Stimulated activated CD4-positive, alpha-beta T cell treated with anti-CD3 and anti-CD28 coated beads, Interleukin-2, amount 100 ng/mL, for 24 hours (primary cell): ENCODE measurements around the gene PNMA8A.
"Not testable (repeated sequence)": the region's sequence is repeated elsewhere in the genome, so short reads cannot be mapped to it uniquely, and the experiment has no call there.

Experiments used
- DNase-seq, 2 donors: peaks; one replicate each; pipeline ENCODE4 v3.0.0-alpha.2; 2020

Gene PNMA8A

GRCh38 chr19:46461537-46461936 is 9.8 kb downstream of the PNMA8A start:
- DNase-seq, result no peak

DNA sequence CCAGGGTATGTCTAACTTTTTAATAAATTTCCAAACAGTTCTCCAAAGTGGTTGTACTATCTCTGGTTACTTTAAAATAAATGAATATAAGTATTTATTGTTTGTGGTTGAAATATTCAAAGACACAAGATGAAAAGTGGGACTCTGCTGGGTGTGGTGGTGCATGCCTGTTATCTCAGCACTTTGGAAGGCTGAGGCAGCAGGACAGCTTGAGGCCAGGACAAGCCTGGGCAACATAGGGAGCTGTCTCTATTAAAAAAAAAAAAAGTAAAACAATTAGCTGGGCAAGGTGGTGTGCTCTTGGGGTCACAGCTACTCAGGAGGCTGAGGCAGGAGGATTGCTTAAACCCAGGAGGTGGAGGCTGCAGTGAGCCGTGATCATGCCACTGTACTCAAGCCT is 10.4 kb downstream of the PNMA8A start:
- no peak for DNase-seq

DNA sequence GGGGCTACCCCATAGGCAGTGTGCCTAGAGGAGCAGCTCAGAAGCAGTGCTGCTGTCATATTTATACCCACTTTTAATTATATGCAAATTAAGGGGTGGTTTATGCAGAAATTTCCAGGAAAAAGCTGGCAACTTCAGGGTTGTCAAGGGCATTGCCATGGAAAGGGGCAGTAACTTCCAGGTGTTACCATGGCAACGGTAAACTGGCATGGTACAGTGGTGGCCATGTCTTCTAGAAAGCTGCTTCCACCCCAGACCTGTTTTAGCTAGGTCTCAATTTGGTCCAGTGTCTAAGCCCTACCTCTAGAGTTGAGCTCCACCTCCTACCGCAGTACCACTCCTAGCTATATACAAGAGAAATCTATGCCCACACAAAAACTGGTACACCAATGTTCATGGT is 11.3 kb downstream of the PNMA8A start:
- no peak for DNase-seq

DNA sequence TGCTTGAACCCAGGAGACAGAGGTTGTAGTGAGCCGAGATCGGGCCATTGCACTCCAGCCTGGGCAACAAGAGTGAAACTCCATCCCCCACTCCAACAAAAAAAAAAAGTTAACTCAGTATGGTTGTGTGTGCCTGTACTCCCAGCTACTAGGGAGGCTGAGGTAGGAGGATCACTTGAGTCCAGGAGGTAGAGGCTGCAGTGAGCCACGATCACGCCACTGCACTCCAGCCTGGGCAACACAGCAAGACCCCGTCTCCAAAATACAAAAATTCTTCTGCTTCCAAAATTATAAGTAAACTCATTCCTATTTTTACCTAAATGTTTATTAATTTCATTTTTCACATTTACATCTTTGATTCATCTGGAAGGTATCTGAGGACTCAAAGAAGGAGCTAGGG is 14.4 kb downstream of the PNMA8A start:
- no peak for DNase-seq

DNA sequence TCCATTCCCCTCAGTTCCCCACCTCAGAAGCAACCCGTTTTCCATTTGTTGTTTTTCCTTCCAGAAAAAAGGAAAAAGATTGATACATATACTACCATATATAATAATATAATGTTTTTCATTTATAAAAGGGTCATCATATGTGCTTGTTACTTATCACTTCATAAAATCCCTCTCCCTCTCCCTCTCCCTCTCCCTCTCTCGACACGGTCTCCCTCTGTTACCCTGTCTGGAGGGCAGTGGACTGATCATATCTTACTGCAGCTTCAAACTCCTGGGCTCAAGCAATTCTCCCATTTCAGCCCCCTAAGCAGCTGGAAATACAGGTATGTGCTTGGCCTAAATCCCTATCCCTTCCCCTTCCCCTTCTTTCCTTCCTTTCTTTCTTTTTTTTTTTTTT is 17.1 kb downstream of the PNMA8A start:
- DNase-seq, result no peak

DNA sequence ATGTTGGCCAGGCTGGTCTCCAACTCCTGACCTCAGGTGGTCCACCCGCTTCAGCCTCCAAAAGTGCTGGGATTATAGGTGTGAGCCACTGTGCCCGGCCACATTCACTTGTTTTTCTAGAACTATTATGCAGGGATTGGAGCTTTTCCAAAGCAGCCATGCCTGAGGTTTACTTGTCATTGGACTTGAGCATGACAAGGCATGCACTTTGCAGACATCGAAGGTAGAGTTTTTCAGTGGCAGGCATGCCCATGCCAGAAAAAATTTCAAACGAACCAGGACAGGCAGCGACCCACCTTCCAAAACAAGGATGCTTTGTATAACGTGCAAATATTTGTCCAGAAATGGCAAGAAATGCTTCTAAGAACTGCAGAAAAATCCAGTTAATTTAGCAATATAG is 17.7 kb downstream of the PNMA8A start:
- DNase-seq, result no peak

- no peak for DNase-seq
Observed at GRCh38 chr19:46452186-46452585, 19.2 kb downstream of the PNMA8A start.

- DNase-seq, result no peak
Observed at GRCh38 chr19:46451352-46451751, 20.0 kb downstream of the PNMA8A start.

DNA sequence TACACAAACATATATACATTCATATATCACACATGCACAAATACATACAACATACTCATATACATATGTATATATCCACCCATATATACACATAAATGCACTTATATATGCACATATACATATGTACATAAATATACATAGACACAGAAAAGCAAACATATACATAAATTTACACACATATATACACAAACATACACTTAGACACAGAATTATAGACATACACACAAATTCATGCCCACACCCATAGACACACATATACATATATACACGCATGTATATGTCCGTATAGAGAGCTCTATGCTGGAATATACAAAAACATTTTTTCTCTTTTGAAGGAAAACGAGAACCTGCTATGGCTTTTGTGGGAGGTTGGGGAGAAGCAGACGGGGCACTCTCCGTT is 20.6 kb downstream of the PNMA8A start:
- DNase-seq, result no peak

DNA sequence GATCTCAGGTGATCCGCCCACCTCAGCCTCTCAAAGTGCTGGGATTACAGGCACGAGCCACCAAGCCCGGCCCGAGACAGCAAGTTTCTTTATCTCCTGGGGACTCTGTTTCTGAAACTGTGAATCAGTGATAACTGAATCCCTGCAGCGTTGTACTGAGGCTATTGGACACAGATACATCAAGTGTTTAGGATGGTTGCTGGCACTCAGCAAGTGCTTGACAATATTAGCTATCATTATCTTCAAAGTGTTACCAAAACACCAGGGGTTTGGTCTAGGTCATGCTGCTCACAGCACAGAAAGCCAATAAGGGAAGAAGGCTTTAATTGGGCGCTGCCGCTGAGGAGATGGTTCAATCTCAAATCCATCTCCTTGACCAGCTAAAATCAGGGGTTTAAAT is 22.1 kb downstream of the PNMA8A start:
- DNase-seq, result no peak

DNA sequence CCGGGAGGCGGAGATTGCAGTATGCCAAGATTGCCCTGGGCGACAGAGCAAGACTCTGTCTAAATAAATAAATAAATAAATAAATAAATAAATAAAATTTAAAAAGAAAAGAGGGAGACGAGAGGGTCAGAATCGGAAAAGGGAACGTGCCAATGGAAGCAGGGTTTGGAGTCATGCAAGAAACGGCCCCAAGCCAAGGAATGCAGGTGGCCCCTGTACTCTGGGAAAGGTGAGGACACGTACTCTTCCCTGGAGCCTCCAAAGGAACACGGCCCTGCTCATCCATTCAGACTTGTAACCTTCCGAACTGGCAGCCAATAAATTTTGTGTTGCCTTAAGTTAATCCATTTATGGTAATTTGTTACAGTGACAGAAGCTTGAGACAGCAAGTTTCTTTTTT is 22.8 kb downstream of the PNMA8A start:
- no peak for DNase-seq

DNA sequence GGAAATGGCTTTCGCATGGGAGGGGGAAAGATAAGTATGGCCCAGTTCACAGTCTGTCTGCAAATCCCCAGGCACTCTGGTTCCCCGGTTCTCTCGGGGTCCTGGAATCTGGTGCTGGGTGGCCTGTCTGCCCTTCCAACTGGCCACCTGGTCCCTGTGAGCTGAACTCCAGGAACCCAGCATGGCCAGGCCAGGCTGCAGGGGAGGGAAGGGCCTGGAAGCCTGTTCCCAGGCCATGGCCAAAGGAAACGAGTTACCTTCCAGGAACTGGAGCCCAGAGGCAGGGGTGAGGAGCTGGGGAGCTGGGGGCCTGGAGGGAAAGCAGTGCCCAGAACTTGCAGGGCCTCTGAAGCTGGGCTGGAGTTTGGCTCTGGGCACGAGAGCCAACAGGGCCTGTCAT is 23.5 kb downstream of the PNMA8A start:
- no peak for DNase-seq

DNA sequence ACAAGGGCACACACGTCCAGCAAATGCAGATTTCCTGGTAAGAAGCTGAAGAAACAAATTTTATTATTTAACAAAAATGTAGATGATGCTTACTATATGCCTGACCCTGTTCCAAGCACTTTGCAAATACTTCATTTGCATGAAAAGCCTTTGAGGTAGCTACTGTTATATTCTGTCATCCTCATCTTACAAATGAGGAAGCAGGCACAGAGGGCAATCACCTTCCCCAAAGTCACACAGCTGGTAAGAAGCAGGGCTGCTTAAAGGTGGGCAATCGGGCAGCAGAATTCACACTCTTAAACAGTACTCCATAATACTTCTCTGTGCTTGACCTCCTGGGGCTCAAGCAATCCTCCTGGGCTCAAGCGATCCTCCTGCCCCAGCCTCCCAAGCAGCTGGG is 24.4 kb downstream of the PNMA8A start:
- DNase-seq, result no peak

- no peak for DNase-seq
Observed at GRCh38 chr19:46446021-46446420, 25.3 kb downstream of the PNMA8A start.

- no peak for DNase-seq
Observed at GRCh38 chr19:46442808-46443450, 28.4 kb downstream of the PNMA8A start.

DNA sequence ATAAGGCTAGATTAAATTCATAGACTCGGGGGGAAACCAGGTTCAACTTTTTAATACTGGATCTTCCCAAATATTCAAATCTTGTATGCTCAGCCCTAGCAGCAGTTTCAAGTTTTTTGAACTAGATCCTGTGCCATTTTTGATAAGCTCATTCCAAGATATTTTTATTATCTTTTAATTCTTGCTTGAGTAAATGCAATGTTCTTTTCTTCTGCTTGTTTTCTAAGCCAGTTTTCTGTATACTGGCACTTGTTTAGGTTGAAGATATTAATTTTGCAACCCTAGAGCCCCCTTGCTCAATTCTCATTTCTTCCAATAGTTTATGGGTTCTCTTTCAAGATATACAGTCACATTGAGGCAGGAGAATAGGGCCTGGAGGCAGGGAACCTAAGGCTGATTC is 29.5 kb downstream of the PNMA8A start:
- DNase-seq, result no peak

DNA sequence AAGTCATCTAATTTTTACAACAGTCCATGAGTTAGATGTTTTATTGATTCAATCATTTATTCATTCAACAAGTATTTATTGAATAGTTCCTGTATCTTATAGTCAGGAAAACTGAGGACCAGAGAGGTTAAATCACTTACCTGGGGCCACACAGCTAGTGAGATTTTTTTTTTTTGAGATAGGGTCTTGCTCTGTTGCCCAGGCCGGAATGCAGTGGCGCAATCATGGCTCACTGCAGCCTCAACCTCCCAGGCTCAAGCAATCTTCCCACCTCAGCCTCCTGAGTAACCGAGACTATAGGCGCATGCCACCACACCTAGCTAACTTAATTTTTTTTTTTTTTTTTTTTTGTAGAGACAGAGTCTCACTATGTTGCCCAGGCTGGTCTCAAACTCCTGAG is 35.7 kb downstream of the PNMA8A start:
- DNase-seq, result not testable (repeated sequence)

DNA sequence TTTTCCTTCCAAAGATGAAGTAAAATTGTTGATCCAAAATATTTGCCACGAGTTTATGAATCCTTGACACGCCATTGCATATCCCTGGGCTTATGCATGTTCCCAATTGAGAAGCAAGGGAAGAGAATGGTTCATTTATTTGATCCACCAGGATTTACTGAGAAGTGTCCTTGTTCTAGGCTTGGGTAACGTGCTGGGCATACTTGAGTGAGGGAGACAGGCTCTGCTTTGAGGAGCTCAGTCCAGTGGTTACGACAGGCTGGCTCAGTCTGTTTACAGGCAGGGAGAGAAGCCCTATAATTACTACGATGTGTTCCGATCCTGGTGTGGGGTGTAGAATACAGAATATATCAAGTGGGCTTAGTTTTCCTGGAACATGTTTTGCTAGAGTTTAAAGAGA is 36.4 kb downstream of the PNMA8A start:
- no peak for DNase-seq

GRCh38 chr19:46433470-46433869 is 37.9 kb downstream of the PNMA8A start:
- DNase-seq, result not testable (repeated sequence)

DNA sequence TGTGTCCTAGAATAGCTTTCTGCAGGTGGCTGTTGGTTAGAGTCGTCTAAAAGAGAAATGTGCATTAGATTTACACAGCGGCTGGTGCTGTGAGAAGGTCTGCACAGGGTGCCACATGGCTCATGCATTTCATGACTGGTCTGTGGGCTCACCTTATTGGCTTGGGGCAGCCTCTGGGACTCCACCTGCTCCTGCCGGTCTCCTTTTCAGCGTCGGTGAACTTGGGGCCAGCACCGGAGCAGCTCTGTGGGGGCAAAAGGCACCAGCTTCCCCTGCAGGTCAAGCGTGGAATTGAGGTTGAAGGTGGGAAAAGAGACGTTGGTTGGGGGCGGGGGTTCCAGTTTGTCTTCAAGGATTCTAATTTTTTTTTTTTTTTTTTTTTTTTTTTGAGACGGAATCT is 39.5 kb downstream of the PNMA8A start:
- DNase-seq, result no peak

- DNase-seq, result no peak
Observed at GRCh38 chr19:46429999-46430398, 41.4 kb downstream of the PNMA8A start.

GRCh38 chr19:46428239-46429135 is 42.9 kb downstream of the PNMA8A start, which contains the start of gene PNMA8C:
PNMA8C (minus strand) TSS chr19:46428936; CDS start chr19:46428359, 577 bp downstream.
- peak; percentile 46 to 67 for DNase-seq

GRCh38 chr19:46427518-46428045 is 43.8 kb downstream of the PNMA8A start:
- DNase-seq, result no peak

DNA sequence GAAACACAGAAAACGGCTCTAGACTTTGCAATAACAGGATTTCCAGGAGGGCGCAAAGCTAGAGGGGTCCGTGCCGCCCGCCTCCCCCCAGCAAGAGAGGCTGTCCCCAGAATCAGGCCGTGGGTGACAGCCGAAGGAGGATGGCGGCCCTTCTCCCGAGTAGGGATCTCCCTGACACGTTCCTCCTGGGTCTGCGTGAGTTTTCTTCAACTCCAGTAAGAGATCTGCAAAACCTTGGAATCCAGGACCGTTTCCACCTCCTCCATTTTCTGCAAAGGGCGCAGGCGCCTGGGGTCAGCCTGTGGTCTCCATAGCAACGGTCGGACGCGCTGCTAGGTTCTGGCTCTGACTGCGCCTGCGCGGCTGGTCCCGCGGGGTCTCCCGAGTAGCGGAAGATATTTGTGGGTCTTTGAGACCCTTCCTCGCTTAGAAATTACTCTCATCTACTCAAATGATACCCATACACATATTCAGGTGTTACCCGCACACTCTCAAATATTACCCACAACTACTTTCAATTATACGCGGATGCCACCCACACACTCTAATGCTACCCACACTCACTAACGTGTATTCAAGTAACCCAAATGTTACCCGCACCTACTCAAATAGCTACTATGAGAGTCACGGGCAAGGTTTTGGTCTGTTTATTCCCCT is 44.7 kb downstream of the PNMA8A start:
- DNase-seq, result peak; percentile 48 to 51
